Measurements from ENCODE around the gene LRP1B.

LRP1B gene

GRCh38 chr2:140551287-140551686 is 1579.5 kb downstream of the LRP1B start:
- TF ChIP-seq, protein P1, sequence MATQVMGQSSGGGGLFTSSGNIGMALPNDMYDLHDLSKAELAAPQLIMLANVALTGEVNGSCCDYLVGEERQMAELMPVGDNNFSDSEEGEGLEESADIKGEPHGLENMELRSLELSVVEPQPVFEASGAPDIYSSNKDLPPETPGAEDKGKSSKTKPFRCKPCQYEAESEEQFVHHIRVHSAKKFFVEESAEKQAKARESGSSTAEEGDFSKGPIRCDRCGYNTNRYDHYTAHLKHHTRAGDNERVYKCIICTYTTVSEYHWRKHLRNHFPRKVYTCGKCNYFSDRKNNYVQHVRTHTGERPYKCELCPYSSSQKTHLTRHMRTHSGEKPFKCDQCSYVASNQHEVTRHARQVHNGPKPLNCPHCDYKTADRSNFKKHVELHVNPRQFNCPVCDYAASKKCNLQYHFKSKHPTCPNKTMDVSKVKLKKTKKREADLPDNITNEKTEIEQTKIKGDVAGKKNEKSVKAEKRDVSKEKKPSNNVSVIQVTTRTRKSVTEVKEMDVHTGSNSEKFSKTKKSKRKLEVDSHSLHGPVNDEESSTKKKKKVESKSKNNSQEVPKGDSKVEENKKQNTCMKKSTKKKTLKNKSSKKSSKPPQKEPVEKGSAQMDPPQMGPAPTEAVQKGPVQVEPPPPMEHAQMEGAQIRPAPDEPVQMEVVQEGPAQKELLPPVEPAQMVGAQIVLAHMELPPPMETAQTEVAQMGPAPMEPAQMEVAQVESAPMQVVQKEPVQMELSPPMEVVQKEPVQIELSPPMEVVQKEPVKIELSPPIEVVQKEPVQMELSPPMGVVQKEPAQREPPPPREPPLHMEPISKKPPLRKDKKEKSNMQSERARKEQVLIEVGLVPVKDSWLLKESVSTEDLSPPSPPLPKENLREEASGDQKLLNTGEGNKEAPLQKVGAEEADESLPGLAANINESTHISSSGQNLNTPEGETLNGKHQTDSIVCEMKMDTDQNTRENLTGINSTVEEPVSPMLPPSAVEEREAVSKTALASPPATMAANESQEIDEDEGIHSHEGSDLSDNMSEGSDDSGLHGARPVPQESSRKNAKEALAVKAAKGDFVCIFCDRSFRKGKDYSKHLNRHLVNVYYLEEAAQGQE (IDR thresholded peaks at IDR 0.05; ENCODE audit: low read depth): no peak
- TF ChIP-seq NFIC (IDR thresholded peaks at IDR 0.05) (no peak), MAX (IDR thresholded peaks at IDR 0.05) (no peak), USF1 (IDR thresholded peaks at IDR 0.05) (no peak), CREB1 (IDR thresholded peaks at IDR 0.05; ENCODE audit: low read depth) (no peak)

- TF ChIP-seq EGR1 (IDR thresholded peaks at IDR 0.05) (no peak), TCF12 (IDR thresholded peaks at IDR 0.05; ENCODE audit: low read depth) (no peak), CREB1 (IDR thresholded peaks at IDR 0.05; ENCODE audit: low read depth) (no peak), ZBTB7A (IDR thresholded peaks at IDR 0.05; ENCODE audit: low read depth) (no peak)
- TF ChIP-seq, protein P1 (IDR thresholded peaks at IDR 0.05; ENCODE audit: low read depth): no peak
Observed at GRCh38 chr2:140550821-140551220, 1580.0 kb downstream of the LRP1B start.

DNA sequence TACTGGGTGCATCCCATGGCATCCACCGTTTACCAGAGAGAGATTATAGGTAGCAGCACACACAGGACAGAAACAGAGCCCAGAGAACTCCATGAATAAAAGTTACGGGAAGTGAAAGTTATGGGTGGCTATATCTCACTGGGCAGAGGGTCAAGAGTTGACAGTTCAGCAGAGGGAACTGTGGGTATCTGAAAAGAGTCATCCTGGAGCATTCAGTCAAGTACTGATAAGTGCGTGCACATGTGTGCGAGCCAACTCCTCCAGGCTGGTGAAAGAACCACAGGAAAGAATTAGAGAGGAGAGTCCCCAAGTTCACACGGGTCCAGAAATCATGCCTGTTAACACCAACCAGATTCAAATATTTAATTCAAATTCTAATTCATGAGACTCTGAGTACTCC is 1588.2 kb downstream of the LRP1B start:
- TF ChIP-seq NFIC (IDR thresholded peaks at IDR 0.05) (no peak), CREB1 (IDR thresholded peaks at IDR 0.05; ENCODE audit: low read depth) (no peak), USF1 (IDR thresholded peaks at IDR 0.05) (no peak), CEBPB (IDR thresholded peaks at IDR 0.05) (no peak)

DNA sequence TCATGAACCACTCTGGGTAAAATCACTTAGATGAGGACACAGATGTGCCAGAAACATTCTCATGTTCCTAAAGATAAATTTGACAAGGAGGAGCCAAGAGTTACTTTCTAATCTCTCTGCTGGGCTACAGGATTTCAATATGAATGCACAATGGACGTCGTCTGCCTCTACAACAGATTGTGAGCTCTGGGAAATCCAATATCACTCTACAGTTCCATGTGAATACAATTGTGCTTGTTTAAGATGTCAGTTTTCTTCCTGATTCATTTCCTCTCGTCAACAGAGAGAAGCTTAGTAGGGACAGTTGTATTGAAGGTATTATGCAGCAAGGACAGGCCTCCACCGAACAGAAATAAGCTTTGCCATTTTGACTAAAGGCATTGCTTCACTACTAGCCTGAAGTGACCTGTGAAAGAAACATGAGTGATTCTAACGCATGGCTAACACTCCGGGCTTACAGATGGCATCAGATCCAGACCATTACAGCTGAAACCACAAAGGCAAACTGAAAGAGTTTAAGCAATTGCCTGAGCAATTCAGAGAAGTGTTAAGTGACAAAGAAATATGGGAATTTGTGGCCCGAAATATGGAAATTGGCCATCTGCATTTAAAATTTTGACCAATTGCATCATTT is 1591.5 kb downstream of the LRP1B start:
- no peak for TF ChIP-seq TAF1 (IDR thresholded peaks at IDR 0.05; ENCODE audit: low read depth)
- TF ChIP-seq MAX (IDR thresholded peaks at IDR 0.05): no peak
- TF ChIP-seq EP300 (IDR thresholded peaks at IDR 0.05; ENCODE audit: borderline replicate concordance): no peak
- no peak for TF ChIP-seq TCF12 (IDR thresholded peaks at IDR 0.05; ENCODE audit: low read depth)
- TF ChIP-seq NFIC (IDR thresholded peaks at IDR 0.05): no peak
- TF ChIP-seq, protein P1 (IDR thresholded peaks at IDR 0.05; ENCODE audit: low read depth): no peak
- TF ChIP-seq YY1 (IDR thresholded peaks at IDR 0.05; ENCODE audit: low read depth): no peak
- TF ChIP-seq FOXM1 (IDR thresholded peaks at IDR 0.05; ENCODE audit: borderline replicate concordance, low read depth): no peak
- TF ChIP-seq EGR1 (IDR thresholded peaks at IDR 0.05): no peak
- TF ChIP-seq TEAD4 (IDR thresholded peaks at IDR 0.05): no peak
- no peak for TF ChIP-seq RAD21 (IDR thresholded peaks at IDR 0.05; ENCODE audit: low read depth)
- TF ChIP-seq CEBPB (IDR thresholded peaks at IDR 0.05): no peak
- TF ChIP-seq USF1 (IDR thresholded peaks at IDR 0.05): no peak
- TF ChIP-seq CREB1 (IDR thresholded peaks at IDR 0.05; ENCODE audit: low read depth): no peak
- TF ChIP-seq ZBTB7A (IDR thresholded peaks at IDR 0.05; ENCODE audit: low read depth): no peak

GRCh38 chr2:140529706-140530105 is 1601.1 kb downstream of the LRP1B start:
- TF ChIP-seq YY1 (IDR thresholded peaks at IDR 0.05; ENCODE audit: low read depth): no peak
- no peak for TF ChIP-seq USF1 (IDR thresholded peaks at IDR 0.05)
- no peak for TF ChIP-seq TCF12 (IDR thresholded peaks at IDR 0.05; ENCODE audit: low read depth)
- TF ChIP-seq EP300 (IDR thresholded peaks at IDR 0.05; ENCODE audit: borderline replicate concordance): no peak
- TF ChIP-seq CREB1 (IDR thresholded peaks at IDR 0.05; ENCODE audit: low read depth): no peak
- TF ChIP-seq FOXM1 (IDR thresholded peaks at IDR 0.05; ENCODE audit: borderline replicate concordance, low read depth): no peak
- TF ChIP-seq, protein P1 (IDR thresholded peaks at IDR 0.05; ENCODE audit: low read depth): no peak
- TF ChIP-seq TEAD4 (IDR thresholded peaks at IDR 0.05): no peak
- no peak for TF ChIP-seq EGR1 (IDR thresholded peaks at IDR 0.05)
- TF ChIP-seq TAF1 (IDR thresholded peaks at IDR 0.05; ENCODE audit: low read depth): no peak
- TF ChIP-seq NFIC (IDR thresholded peaks at IDR 0.05): no peak
- no peak for TF ChIP-seq RAD21 (IDR thresholded peaks at IDR 0.05; ENCODE audit: low read depth)
- no peak for TF ChIP-seq MAX (IDR thresholded peaks at IDR 0.05)
- no peak for TF ChIP-seq ZBTB7A (IDR thresholded peaks at IDR 0.05; ENCODE audit: low read depth)
- TF ChIP-seq CEBPB (IDR thresholded peaks at IDR 0.05): no peak

Data from Ishikawa (cell line).